Gastroesophageal sphincter (tissue), 4 donors: ENCODE results near the gene AGO3. TPM values are rescaled to one million over a fixed set of nuclear protein-coding genes. Genes with fewer than 3 reads are reported as not detected.

Experiments used
- ATAC-seq: fragments of 150-250 bp; one replicate; pipeline ENCODE4 v1.9.1; 2016; ENCODE audit warnings: mild to moderate bottlenecking, moderate library complexity
- H3K27ac ChIP-seq, 4 donors: fragments of 200-600 bp; sonication (generic) in 3 of 4; 1 replicate in 3 of 4; 2 replicates in 1 of 4; pipeline ENCODE4 v1.5.1; 2016 to 2019
- H3K27me3 ChIP-seq: fragments of 200-600 bp; sonication (generic); one replicate; pipeline ENCODE4 v1.5.1; 2019
- H3K36me3 ChIP-seq, 2 donors: fragments of 200-600 bp; sonication (generic); one replicate each; pipeline ENCODE4 v1.5.1; 2019; ENCODE audit warnings: control low read depth in 1 of 2
- H3K4me1 ChIP-seq, 3 donors: fragments of 200-600 bp; sonication (generic); 1 replicate in 2 of 3; 2 replicates in 1 of 3; pipeline ENCODE4 v1.5.1; 2016 to 2019; ENCODE audit warnings: control low read depth in 2 of 3
- H3K4me3 ChIP-seq, 2 donors: fragments of 200-600 bp; sonication (generic); one replicate each; pipeline ENCODE4 v1.5.1; 2019; ENCODE audit warnings: mild to moderate bottlenecking in 1 of 2, moderate library complexity in 1 of 2
- H3K9me3 ChIP-seq, 3 donors: fragments of 200-600 bp; sonication (generic); one replicate each; pipeline ENCODE4 v1.5.1; 2017 to 2019; ENCODE audit warnings: control low read depth in 2 of 3
- EP300 ChIP-seq: sonication (generic); formaldehyde crosslinking; IDR thresholded peaks from one replicate; pipeline ENCODE4 v1.6.1; 2017; ENCODE audit warnings: antibody characterized with exemption, mild to moderate bottlenecking
- POLR2A ChIP-seq, 2 donors: fragments of 450-650 bp; IDR thresholded peaks; one replicate each; pipeline ENCODE4 v1.6.1; 2017; ENCODE audit warnings: antibody characterized with exemption in 2 of 2, mild to moderate bottlenecking in 2 of 2, moderate library complexity in 1 of 2
- POLR2AphosphoS5 ChIP-seq: sonication (generic); formaldehyde crosslinking; IDR thresholded peaks from one replicate; pipeline ENCODE4 v1.6.1; 2017; ENCODE audit warnings: antibody characterized with exemption
- WGBS, 2 donors: methylation state at CpG; one replicate each; pipeline ENCODE4 v1.1.5; 2018; ENCODE audit warnings: low coverage in 1 of 2; 5-methylcytosine and 5-hydroxymethylcytosine counted together
- total RNA-seq, 4 donors: library from RNA; depleted of rRNA; stranded (reverse); fragments of >200 nt; gene quantifications; one replicate each; pipeline ENCODE4 v1.1.0, GENCODE V29; 2016
- TF ChIP-seq, protein P1 (sequence below), 4 experiments: fragments of 200-600 bp in 2 of 4; fragments of 450-650 bp in 2 of 4; sonication (generic) in 1 of 4; IDR thresholded peaks; one replicate each; pipeline ENCODE4 v1.5.1; 2017 to 2019; ENCODE audit warnings: antibody characterized with exemption in 4 of 4, mild to moderate bottlenecking in 2 of 4, moderate library complexity in 2 of 4

The AGO3 gene
- total RNA-seq, 4 donors from 2014 or later, result 33.9 to 36.9 (median 34.2) TPM

DNA sequence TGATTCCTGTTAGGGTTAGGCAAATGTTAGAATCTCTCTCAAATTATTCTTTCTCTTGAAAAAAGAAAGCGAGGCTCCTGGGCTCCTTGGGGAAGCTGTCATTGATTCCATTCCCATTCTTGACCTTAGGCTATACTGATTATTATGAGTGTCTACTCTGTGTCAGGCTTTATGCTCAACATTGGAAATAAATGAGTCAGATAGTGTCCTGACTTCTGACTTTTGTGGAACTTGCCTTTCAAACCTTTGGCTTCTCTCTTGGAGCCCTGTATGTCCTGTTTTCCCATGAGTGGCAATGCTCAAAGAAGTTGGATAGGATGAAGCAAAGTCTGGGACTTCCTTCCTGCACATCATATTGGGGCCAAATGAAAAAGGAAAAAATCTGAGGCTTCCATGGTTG is 36.2 kb upstream of the AGO3 start:
- ATAC-seq, result no peak
- H3K4me3 ChIP-seq, result no peak overlapping the region
- H3K4me1 ChIP-seq, result no peaks in the 10 kb centered on the region
- H3K27ac ChIP-seq, result no peak overlapping the region
- peaks cover 0 to 100% of the 10 kb centered on the region in 2 donors for H3K36me3 ChIP-seq
- TF ChIP-seq POLR2AphosphoS5 (no peak), EP300 (no peak), POLR2A (IDR thresholded peaks at IDR 0.05) (no peak)
- TF ChIP-seq, protein P1, sequence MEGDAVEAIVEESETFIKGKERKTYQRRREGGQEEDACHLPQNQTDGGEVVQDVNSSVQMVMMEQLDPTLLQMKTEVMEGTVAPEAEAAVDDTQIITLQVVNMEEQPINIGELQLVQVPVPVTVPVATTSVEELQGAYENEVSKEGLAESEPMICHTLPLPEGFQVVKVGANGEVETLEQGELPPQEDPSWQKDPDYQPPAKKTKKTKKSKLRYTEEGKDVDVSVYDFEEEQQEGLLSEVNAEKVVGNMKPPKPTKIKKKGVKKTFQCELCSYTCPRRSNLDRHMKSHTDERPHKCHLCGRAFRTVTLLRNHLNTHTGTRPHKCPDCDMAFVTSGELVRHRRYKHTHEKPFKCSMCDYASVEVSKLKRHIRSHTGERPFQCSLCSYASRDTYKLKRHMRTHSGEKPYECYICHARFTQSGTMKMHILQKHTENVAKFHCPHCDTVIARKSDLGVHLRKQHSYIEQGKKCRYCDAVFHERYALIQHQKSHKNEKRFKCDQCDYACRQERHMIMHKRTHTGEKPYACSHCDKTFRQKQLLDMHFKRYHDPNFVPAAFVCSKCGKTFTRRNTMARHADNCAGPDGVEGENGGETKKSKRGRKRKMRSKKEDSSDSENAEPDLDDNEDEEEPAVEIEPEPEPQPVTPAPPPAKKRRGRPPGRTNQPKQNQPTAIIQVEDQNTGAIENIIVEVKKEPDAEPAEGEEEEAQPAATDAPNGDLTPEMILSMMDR (IDR thresholded peaks at IDR 0.05), result no peak
- WGBS, 2 donors, result 86 to 100% methylated on average over 1 of the region's 1 CpG
- no peaks in the 10 kb centered on the region for H3K9me3 ChIP-seq
- no peaks in the 10 kb centered on the region for H3K27me3 ChIP-seq

DNA sequence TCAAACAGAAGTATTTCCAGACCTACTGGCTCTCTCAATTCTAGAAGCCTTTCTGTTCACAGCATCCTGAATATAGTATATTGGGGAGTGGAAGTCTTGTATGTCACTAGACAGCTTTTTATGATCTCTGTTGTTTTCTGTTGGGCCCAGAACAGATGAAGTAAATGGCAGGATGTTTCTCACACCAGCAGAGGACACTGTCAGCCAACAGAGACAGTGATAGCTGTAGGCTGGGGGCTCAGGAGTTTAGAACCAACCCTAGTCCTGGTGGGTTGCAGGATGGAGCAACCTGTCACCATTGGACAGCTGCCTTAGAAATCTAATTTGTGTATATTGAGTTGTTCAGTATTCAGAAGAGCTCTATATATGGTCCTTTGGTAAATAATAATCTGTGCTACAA is 31.0 kb upstream of the AGO3 start:
- peaks cover 4 to 100% of the 10 kb centered on the region in 2 donors for H3K36me3 ChIP-seq
- H3K27me3 ChIP-seq, result no peaks in the 10 kb centered on the region
- H3K4me3 ChIP-seq, result no peak overlapping the region
- no peak for TF ChIP-seq POLR2AphosphoS5
- TF ChIP-seq, protein P1 (IDR thresholded peaks at IDR 0.05), result no peak
- no peak for TF ChIP-seq POLR2A (IDR thresholded peaks at IDR 0.05)
- TF ChIP-seq EP300, result no peak
- H3K4me1 ChIP-seq, result no peaks in the 10 kb centered on the region
- no peaks in the 10 kb centered on the region for H3K9me3 ChIP-seq
- H3K27ac ChIP-seq, result no peak overlapping the region
- no peak for ATAC-seq

DNA sequence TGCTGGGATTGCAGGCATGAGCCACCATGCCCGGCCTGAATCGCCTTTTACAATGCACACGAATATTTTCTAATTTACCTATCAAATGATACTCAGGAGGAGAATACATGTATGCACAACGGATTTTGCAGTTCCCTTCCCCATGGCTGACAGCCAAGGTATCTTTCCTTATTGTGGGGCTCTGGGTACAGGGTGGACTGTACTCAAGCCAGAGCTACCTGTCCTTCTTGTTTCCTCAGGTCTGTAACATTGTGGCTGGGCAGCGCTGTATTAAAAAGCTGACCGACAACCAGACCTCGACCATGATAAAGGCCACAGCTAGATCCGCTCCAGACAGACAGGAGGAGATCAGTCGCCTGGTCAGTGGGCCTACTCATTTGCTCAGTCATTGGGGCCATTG is 29.7 kb upstream of the AGO3 start:
- Histone ChIP-seq H3K4me3 (no peak overlapping the region), H3K9me3 (no peaks in the 10 kb centered on the region), H3K36me3 (peaks cover 4 to 100% of the 10 kb centered on the region in 2 donors), H3K27me3 (no peaks in the 10 kb centered on the region), H3K27ac (no peak overlapping the region), H3K4me1 (no peaks in the 10 kb centered on the region)
- ATAC-seq, result no peak
- WGBS, 2 donors, result 84 to 95% methylated on average over 4 to 9 of the region's 9 CpGs
- TF ChIP-seq POLR2A (IDR thresholded peaks at IDR 0.05) (no peak), EP300 (no peak), POLR2AphosphoS5 (no peak)
- TF ChIP-seq, protein P1 (IDR thresholded peaks at IDR 0.05), result no peak

DNA sequence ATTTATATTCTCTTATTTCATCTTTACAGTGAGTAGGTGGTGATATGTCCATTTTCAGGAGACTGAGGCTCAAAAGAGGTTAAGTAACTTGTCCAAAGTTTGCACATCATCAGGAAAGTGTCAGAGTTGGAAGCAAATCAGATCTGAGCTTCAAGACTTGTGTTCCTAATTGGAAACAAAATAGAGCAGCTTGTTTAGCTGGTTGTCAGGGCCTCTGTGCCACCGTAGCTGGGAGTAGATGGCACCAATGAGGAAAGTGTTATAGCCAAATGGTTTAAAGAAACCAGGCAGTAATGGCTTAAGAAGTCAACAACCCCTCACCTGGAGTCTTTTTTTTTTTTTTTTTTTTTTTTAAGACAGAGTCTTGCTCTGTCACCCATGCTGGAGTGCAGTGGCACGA is 28.2 kb upstream of the AGO3 start:
- peaks cover 4 to 100% of the 10 kb centered on the region in 2 donors for H3K36me3 ChIP-seq
- H3K4me3 ChIP-seq, result no peak overlapping the region
- H3K27me3 ChIP-seq, result no peaks in the 10 kb centered on the region
- TF ChIP-seq, protein P1 (IDR thresholded peaks at IDR 0.05), result no peak
- TF ChIP-seq POLR2AphosphoS5 (no peak), POLR2A (IDR thresholded peaks at IDR 0.05) (no peak), EP300 (no peak)
- H3K27ac ChIP-seq, result no peak overlapping the region
- no peaks in the 10 kb centered on the region for H3K9me3 ChIP-seq
- ATAC-seq, result no peak
- WGBS, 2 donors, result 67 to 88% methylated on average over 1 of the region's 2 CpGs
- no peaks in the 10 kb centered on the region for H3K4me1 ChIP-seq

DNA sequence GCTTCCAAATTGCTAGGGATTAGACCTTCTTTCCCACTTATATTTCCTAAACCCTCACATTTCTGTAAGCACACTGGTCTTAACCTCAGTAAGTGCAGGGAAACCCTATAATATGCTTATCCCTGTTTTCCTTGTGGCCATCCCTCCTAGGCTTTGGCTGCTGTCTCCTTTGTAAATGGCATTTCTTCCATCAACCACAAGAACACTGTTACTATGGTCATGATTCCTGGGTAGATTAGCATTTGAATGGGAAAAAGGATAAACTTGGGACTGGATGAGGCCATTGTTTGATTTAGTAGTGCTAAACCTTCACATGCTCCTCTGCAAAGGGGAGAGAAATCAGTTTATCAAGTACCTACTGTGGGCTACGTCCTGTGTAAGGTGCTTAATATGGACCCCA is 16.2 kb upstream of the AGO3 start:
- ATAC-seq, result no peak
- Histone ChIP-seq H3K4me1 (no peaks in the 10 kb centered on the region), H3K27ac (no peak overlapping the region), H3K36me3 (peaks cover 0 to 100% of the 10 kb centered on the region in 2 donors), H3K27me3 (no peaks in the 10 kb centered on the region), H3K4me3 (no peak overlapping the region), H3K9me3 (no peaks in the 10 kb centered on the region)
- WGBS, 2 donors, result 92% methylated on average over 1 of the region's 1 CpG; no CpG with 5 or more reads in 1 of the 2 donors
- TF ChIP-seq EP300, result no peak
- no peak for TF ChIP-seq POLR2AphosphoS5
- TF ChIP-seq POLR2A (IDR thresholded peaks at IDR 0.05), result no peak
- TF ChIP-seq, protein P1 (IDR thresholded peaks at IDR 0.05), result no peak
